AML-193 (cell line): ENCODE data around the gene PIMREG.

Source experiments
- DNase-seq, 2 experiments: peaks; one replicate each; lab custom pipeline; 2025; lab: John Stamatoyannopoulos, UW

PIMREG gene

GRCh38 chr17:6437956-6438355 is 6.3 kb upstream of the PIMREG start:
- DNase-seq, result no peak

DNA sequence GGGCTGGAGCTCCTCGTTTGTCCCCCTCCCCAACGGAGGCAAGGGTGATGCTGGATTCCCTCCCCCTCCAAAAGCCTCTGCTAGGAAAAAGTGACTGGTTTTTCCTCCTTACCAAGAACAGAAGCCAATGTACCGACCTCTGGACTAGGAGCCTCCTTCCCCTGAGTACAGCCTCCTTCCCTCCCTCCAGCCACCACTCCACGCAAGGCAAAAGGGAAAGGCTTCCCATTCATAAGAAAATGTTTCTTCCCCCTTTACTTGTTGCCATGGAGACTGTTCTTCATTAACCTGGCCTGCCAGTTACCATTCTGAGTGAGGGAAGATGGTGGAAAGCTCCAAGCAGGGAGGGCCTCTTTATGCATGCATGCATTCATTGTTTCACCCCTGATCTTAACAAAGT is 4.3 kb upstream of the PIMREG start:
- no peak for DNase-seq

DNA sequence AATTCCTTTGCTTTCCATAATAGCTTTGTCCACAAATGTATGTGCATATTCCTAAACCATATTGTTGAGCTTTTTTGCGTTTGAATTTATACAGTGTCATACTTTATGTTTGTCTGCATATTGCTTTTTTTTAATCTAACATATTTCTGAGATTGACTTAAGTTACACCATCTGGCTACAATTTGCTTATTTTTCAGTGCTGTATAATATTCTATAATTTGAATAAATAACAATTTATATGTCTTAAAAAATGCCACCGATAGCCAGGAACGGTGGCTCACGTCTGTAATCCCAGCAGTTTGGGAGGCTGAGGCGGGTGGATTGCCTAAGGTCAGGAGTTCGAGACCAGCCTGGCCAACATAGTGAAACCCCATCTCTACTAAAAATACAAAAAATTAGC is 1.5 kb upstream of the PIMREG start:
- no peak for DNase-seq

DNA sequence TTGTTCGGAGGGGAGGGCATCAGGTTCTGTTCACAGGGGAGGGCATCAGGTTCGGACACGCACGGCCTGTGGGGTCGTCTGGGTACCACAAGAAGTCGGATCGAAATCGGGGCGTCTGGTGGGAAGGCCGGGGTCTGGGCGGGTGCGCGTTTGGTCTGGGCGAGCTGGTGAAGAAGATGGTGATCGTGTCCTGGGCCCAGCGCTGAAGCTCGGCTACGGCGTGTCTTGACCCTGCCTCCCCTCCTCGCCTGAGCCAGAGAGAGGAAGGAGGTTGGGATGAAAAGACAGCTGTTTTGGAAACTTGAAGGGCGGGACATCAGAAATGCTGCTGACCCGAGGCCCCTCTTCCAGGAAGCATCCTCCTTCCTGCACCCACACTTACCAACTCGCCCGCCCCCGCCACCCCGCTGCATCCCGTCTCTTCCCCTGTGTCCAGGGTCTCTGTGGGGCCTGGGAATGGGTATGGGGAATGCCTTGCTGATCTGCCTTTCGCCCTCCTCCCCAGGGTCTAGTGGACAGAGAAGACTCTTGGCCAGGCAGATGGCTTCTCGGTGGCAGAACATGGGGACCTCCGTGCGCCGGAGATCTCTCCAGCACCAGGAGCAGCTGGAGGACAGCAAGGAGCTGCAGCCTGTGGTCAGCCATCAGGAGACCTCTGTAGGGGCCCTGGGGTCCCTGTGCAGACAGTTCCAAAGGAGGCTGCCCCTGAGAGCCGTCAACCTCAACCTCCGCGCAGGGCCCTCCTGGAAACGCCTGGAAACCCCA is 498 bp downstream of the PIMREG start:
- DNase-seq, result no peak

DNA sequence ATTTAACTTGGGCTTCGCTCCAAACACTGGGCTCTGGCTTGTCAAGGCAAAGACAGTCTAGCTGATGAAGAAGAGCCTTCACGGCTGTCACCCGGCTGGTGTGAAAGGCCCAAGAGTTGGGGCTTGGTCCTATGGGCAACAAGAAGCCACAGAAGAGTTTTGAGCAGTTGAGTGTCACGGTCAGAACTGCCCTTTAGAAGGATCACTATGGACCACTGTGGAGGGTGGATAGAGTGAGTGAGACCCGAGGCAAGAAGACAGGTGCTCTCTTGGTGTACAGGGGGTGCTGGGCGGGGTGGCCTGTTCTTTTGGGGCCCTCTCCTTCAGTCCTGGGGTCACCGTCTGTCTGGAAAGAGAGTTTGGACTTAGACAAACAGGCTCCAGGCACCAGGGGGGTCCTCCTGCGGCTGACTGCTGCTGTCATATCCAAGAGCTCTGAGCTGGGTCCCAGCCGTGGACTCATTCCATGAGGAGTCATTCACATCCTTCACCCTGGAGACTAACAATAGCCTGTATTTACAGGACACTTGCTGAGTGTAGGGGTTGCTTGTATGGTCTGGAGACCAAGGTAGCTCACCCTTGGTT is 2.4 kb downstream of the PIMREG start:
- no peak for DNase-seq

DNA sequence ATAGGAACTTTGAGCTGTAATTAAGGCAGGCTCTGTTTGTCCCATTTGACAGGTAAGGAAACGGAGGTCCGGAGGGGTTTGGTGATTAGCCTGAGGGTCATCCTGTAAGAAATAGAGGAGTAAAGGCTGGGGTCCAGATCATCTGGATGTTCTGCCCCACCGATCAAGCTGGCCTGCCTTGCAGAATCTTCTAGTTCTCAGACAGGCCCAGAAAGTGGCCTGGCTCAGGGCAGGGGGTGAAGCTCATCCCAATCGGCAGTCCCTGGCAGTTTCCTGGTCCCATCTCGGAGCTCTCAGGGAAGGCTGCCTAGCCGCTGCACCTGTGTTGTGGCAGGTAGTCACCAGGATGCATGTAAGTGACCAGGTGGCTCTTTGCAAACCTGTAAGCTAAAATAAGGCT is 4.2 kb downstream of the PIMREG start:
- no peak for DNase-seq

GRCh38 chr17:6449307-6449706 is 5.1 kb downstream of the PIMREG start:
- DNase-seq, result no peak

- no peak for DNase-seq
These were observed 6.9 kb downstream of the PIMREG start for GRCh38 chr17:6450926-6451832.

DNA sequence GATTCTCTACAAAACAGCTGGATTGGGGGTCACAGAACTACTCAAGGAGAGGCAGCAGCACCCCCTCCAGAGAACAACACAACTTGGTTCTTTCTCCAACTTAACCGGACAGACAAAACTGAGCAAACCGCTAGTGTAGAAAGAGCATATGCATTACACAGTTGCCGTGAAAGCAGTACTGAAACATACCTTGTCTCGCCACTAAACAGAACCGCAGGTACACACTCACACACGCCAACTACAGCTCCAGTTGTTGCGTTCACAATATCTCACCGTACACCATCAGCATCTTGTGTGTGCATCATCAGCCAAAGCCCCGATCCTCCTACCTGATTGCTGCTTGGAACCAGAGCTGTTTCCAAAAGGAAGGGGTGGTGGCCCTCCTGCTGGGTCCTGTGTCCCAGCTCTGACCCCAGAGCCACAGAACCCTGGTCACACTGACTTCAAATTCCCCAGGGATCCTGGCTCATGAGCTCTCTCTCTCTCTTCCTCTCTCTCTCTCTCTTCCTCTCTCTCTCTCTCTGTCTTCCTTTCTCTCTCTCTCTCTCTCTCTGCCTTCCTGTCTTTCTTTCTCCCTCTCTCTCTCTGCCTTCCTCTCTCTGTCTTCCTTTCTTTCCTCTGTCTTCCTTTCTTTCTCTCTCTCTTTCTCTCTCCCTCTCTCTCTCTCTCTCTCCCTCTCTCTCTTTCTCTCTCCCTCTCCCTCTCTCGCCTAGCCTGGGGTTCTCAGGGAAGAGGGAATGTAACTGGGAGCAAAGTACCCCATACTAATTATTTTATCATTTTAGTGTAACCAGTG is 8.4 kb downstream of the PIMREG start:
- DNase-seq, result no peak

DNA sequence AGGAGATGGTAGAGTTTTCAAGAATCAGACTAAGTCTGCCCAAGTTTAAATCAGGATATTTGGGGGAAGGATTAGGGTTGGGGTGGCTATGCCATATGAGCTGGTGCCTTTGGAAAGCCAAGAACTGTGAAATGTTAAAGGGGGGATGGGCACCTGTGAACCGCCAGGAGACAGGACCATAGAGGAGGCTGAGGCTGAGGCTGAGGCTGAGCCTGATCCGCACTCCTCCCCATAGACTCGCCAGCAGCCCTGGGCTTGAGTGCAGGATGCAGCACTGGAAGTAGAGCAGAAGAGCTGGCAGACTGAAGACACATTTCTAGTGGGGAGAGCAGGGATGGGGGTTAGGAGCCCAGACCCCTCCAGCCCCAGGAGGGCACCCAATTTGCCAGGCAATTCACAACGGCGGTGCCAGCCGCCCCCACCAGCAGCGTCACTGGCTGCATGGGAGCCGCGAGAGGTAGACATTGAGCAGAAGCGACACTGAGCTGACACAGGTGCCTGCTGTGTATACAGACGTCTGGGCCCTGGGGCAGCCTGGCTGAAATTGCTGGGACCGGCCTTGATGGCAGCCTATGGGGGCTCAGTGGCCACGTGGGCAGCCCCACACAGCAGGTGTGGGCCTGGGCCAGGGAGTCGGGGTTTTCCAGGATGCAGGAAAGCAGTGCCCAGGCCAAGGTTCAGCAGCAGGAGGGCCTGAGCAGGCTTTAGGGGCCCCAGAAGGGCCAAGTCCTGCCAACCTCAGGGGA is 9.2 kb downstream of the PIMREG start:
- DNase-seq, result no peak

DNA sequence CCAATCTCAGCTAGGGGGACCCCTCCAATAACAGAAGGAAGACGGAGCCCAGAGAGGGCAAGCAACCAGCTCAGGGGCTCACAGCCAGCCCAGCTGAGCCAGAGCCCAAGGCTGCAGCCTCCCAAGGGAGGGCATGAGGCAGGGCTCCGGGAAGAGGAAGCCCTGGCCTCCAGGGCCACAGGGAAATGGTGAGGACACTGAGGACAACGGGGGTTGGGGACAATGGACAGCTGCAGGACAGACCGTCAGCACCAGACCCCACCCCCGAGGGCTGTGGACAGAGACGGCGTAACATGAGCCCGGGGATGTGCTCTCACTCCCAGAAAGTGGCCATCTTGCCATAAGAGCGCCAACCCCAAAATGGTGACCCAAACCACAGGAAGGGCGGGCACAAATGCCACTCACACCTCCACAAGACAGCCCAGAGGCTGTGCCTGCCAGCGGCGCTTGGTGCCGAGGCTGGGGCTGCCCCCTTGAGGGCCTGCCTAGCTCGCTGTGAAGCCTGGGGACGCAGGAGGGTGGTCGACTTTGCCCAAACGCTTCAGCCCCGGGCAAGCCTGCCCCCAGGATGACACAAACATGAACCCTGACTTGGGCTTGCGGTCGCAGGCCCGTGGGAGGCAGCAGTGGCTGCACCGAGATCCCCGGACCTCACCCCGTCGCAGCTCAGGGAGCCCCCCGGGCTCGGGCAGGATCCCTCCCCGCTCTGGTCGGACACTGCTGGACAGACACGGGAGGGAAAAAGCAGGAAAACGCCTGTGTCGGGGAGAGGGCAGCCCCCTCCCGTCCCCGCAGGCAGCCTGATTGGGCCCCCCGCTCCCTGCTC is 10.5 kb downstream of the PIMREG start:
- no peak for DNase-seq

DNA sequence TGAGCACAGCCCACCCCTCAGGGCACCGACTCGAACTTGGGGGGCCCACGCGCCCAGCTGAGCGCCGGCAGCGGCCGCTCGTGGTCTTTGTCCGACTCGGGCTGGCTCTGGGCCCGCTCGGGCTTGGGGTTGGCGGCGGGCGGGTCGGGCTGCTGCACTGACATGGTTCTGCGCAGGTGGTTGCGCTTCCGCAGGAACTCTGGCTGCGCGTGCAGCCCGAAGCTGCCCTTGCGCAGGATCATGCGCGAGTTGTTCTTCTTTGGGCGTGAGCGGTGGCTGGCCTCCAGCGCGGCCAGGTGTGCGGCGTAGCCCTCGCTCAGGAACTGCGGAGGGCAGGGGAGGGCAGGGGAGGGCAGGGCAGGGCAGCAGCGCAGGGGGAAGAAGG is 11.1 kb downstream of the PIMREG start:
- DNase-seq, result no peak

- DNase-seq, result no peak
These were observed 12.1 kb downstream of the PIMREG start for GRCh38 chr17:6456321-6456720.

- DNase-seq, result no peak
These were observed 12.8 kb downstream of the PIMREG start for GRCh38 chr17:6456914-6457687.

- no peak for DNase-seq
These were observed 13.6 kb downstream of the PIMREG start for GRCh38 chr17:6457688-6458459.

DNA sequence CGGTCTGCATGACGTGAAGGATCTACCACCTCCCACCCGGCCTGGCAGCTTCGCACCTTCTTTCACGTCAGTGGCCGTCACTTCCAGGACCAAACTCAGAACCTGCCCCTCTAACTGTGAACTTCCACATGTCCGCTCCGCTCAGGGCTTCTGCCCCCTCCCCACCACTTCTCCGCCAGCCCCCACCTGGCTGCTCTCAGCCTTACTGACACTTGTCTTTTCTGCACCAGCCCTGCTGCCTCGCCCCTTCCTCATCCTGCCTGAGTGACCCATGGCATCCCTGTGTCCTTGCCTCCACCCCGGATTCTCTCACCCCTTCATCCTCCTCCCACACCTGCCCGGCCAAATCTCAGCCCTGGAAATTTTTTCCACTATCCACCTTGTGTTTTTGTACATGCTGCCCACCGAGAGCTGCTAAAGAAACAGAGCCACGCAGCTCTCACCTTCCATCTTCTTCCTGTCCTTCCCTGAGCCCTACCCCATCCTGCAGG is 14.2 kb downstream of the PIMREG start:
- no peak for DNase-seq

- no peak for DNase-seq
These were observed 16.4 kb downstream of the PIMREG start for GRCh38 chr17:6460531-6461161.

DNA sequence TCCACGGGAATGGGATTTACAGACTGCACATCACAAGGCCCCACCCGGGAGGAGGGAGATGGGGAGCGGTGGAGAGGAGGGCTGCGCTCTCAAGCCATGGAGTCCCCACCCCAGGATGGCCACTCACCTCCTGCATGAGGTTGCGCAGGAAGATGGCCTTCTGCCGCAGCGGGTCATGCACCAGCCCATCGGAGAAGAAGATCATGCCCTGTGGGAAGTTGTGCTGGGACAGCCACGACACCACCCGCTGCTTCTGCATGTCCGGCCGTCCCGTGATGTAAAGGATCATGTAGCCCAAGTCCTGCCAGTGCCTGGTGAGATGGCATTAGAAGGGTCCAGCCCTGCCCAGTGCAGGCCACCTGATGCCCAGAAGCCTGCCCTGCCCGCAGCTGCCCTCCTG is 17.0 kb downstream of the PIMREG start:
- no peak for DNase-seq
